Sigmoid colon (tissue), 7 donors: Measurements from ENCODE around the gene ZNF512. TPM values are rescaled to one million over a fixed set of nuclear protein-coding genes. Genes with fewer than 3 reads are reported as not detected.

ENCODE experiments used
- DNase-seq: peaks from one replicate; pipeline ENCODE4 v3.0.0-alpha.2; 2019
- H3K27ac ChIP-seq, 4 donors: fragments of 200-600 bp; sonication (generic); one replicate each; pipeline ENCODE4 v1.5.1; 2016 to 2019; ENCODE audit warnings: mild to moderate bottlenecking in 1 of 4
- H3K27me3 ChIP-seq, 3 donors: fragments of 200-600 bp; sonication (generic); one replicate each; pipeline ENCODE4 v1.5.1; 2019; ENCODE audit warnings: mild to moderate bottlenecking in 1 of 3
- H3K36me3 ChIP-seq, 4 donors: fragments of 200-600 bp; sonication (generic); one replicate each; pipeline ENCODE4 v1.5.1; 2016 to 2019
- H3K4me1 ChIP-seq, 4 donors: fragments of 200-600 bp; sonication (generic); one replicate each; pipeline ENCODE4 v1.5.1; 2017 to 2019
- H3K4me3 ChIP-seq, 4 donors: fragments of 200-600 bp; sonication (generic); one replicate each; pipeline ENCODE4 v1.5.1; 2017 to 2019; ENCODE audit warnings: mild to moderate bottlenecking in 2 of 4, moderate library complexity in 1 of 4
- H3K9me3 ChIP-seq, 4 donors: fragments of 200-600 bp in 3 of 4; sonication (generic) in 3 of 4; one replicate each; pipeline versions ENCODE4 v1.5.1 to v1.6.1; 2013 to 2019
- CTCF ChIP-seq, 4 experiments: fragments of 450-650 bp in 3 of 4; fragments of 200-600 bp in 1 of 4; IDR thresholded peaks; one replicate each; pipeline ENCODE4 v1.5.1; 2016 to 2019; ENCODE audit warnings: antibody characterized with exemption in 4 of 4, mild to moderate bottlenecking in 3 of 4, moderate library complexity in 2 of 4
- EP300 ChIP-seq, 4 donors: sonication (generic); formaldehyde crosslinking; IDR thresholded peaks; one replicate each; pipeline ENCODE4 v1.6.1; 2017; ENCODE audit warnings: antibody characterized with exemption in 4 of 4
- POLR2A ChIP-seq, 2 donors: fragments of 450-650 bp; IDR thresholded peaks; one replicate each; pipeline ENCODE4 v1.6.1; 2016; ENCODE audit warnings: antibody characterized with exemption in 2 of 2, mild to moderate bottlenecking in 2 of 2, moderate library complexity in 2 of 2
- POLR2AphosphoS5 ChIP-seq, 4 donors: sonication (generic); formaldehyde crosslinking; IDR thresholded peaks; one replicate each; pipeline ENCODE4 v1.6.1; 2017; ENCODE audit warnings: antibody characterized with exemption in 4 of 4
- WGBS, 2 donors: extraction: QIAGEN DNeasy Blood & Tissue Kit; methylation state at CpG; one replicate each; pipeline ENCODE4 v1.1.7; 2013; 5-methylcytosine and 5-hydroxymethylcytosine counted together
- intact Hi-C: fragments of 100-400 bp; cut with DNase I; formaldehyde crosslinking; loops from one replicate; pipeline ENCODE4 v1.15.1; 2023
- polyA plus RNA-seq, 3 donors: library from polyadenylated mRNA; stranded (reverse); fragments of 200-250 nt; gene quantifications; one replicate each; pipeline ENCODE4 v1.2.3, GENCODE V29; 2013
- total RNA-seq, 4 donors: library from RNA; depleted of rRNA; stranded (reverse); fragments of >200 nt; gene quantifications; one replicate each; pipeline ENCODE4 v1.1.0, GENCODE V29; 2016
- donor health status: healthy with polysubstance abuse.
- donor health status: Bipolar disorder and iron deficiency.
- donor health status: healthy.

The ZNF512 gene
- total and polyA plus RNA-seq, 7 donors, result 3.9 to 44.3 (median 30.7) TPM

GRCh38 chr2:27606611-27607010 lies 23.8 kb downstream of the ZNF512 start:
- Histone ChIP-seq H3K4me1 (no peaks in the 10 kb centered on the region), H3K36me3 (peaks cover 22 to 94% (median 28%) of the 10 kb centered on the region in 4 donors), H3K9me3 (no peaks in the 10 kb centered on the region), H3K4me3 (no peak overlapping the region), H3K27ac (no peak overlapping the region), H3K27me3 (no peaks in the 10 kb centered on the region)
- no peak for DNase-seq
- intact Hi-C loops, result no loop called here
- WGBS, 2 donors, result 92 to 95% methylated on average over 2 of the region's 2 CpGs
- TF ChIP-seq EP300 (IDR thresholded peaks at IDR 0.05), result no peak
- no peak for TF ChIP-seq CTCF (IDR thresholded peaks at IDR 0.05)
- TF ChIP-seq POLR2AphosphoS5 (IDR thresholded peaks at IDR 0.05), result no peak
- no peak for TF ChIP-seq POLR2A (IDR thresholded peaks at IDR 0.05)

GRCh38 chr2:27613985-27614384 lies 31.1 kb downstream of the ZNF512 start:
- WGBS, 2 donors, result 25 to 66% methylated on average over 2 of the region's 2 CpGs
- no peaks in the 10 kb centered on the region for H3K4me1 ChIP-seq
- no peak overlapping the region for H3K27ac ChIP-seq
- H3K27me3 ChIP-seq, result no peaks in the 10 kb centered on the region
- peaks cover 8 to 80% (median 38%) of the 10 kb centered on the region in 4 donors for H3K36me3 ChIP-seq
- TF ChIP-seq POLR2A (IDR thresholded peaks at IDR 0.05) (no peak), CTCF (IDR thresholded peaks at IDR 0.05) (no peak), EP300 (IDR thresholded peaks at IDR 0.05) (no peak), POLR2AphosphoS5 (IDR thresholded peaks at IDR 0.05) (no peak)
- intact Hi-C loops, result no loop called here
- no peak overlapping the region for H3K4me3 ChIP-seq
- no peaks in the 10 kb centered on the region for H3K9me3 ChIP-seq
- no peak for DNase-seq

DNA sequence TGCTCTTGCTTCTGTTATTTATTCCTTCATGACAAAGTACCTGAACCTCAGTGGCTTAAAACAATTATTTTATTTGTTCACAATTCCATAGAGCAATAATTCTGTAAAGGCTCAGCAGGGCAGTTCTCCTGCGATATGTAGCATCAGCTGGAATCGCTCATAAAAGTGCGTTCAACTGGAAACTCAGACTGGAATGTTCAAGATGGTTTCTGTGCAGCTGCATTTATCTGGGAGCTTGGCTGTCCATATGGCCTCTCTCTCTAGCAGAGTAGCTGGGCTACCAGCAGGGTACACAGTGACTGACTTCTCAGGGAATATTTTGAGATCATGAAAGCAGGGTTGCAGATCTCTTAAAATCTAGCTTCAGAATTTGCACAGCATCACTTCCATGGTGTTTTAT lies 32.5 kb downstream of the ZNF512 start:
- Histone ChIP-seq H3K36me3 (peaks cover 8 to 82% (median 39%) of the 10 kb centered on the region in 4 donors), H3K27ac (no peak overlapping the region), H3K9me3 (no peaks in the 10 kb centered on the region), H3K4me1 (no peaks in the 10 kb centered on the region), H3K4me3 (no peak overlapping the region), H3K27me3 (no peaks in the 10 kb centered on the region)
- DNase-seq, result no peak
- 98 to 100% methylated on average over 3 of the region's 3 CpGs for WGBS, 2 donors
- intact Hi-C loops, result no loop called here
- TF ChIP-seq EP300 (IDR thresholded peaks at IDR 0.05), result no peak
- TF ChIP-seq CTCF (IDR thresholded peaks at IDR 0.05), result no peak
- TF ChIP-seq POLR2AphosphoS5 (IDR thresholded peaks at IDR 0.05), result no peak
- no peak for TF ChIP-seq POLR2A (IDR thresholded peaks at IDR 0.05)

- whole genome bisulfite sequencing, 2 donors, result 82 to 85% methylated on average over 1 of the region's 1 CpG
- DNase-seq, result no peak
- H3K4me1 ChIP-seq, result no peaks in the 10 kb centered on the region
- no peaks in the 10 kb centered on the region for H3K27me3 ChIP-seq
- TF ChIP-seq POLR2A (IDR thresholded peaks at IDR 0.05), result no peak
- no peak for TF ChIP-seq POLR2AphosphoS5 (IDR thresholded peaks at IDR 0.05)
- no peak for TF ChIP-seq CTCF (IDR thresholded peaks at IDR 0.05)
- no peak overlapping the region for H3K4me3 ChIP-seq
- H3K27ac ChIP-seq, result no peak overlapping the region
- intact Hi-C loops, result no loop called here
- H3K9me3 ChIP-seq, result no peaks in the 10 kb centered on the region
- H3K36me3 ChIP-seq, result peaks cover 15 to 79% (median 39%) of the 10 kb centered on the region in 4 donors
Measured at GRCh38 chr2:27621524-27621923, 38.7 kb downstream of the ZNF512 start.

DNA sequence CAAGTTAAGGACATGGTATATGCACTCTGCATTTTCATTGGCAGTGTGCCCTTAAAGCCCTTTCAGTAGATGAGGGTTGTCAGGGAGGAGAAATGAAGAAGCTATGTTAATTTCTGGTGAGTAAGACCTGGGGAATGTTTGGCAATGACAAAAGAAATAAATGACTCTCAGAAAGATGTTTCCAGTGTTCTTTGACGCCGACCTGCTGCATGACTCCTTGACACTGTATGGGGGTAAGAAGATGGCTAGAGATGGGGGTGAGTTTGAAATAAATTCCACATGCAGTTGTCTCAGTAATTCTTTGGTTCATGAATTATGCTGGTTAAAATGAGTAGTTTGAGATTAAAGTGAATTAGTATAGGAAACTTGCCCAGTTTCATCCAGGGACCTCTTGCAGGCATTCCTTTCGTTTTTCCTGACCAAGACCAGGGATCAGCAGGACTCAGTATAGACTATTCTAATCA lies 40.1 kb downstream of the ZNF512 start:
- Histone ChIP-seq H3K4me1 (peaks cover 0 to 10% (median 4%) of the 10 kb centered on the region in 4 donors), H3K27me3 (no peaks in the 10 kb centered on the region), H3K9me3 (no peaks in the 10 kb centered on the region), H3K27ac (no peak overlapping the region), H3K36me3 (peaks cover 7 to 64% (median 26%) of the 10 kb centered on the region in 4 donors), H3K4me3 (no peak overlapping the region)
- TF ChIP-seq POLR2A (IDR thresholded peaks at IDR 0.05) (no peak), POLR2AphosphoS5 (IDR thresholded peaks at IDR 0.05) (no peak), EP300 (IDR thresholded peaks at IDR 0.05) (no peak), CTCF (IDR thresholded peaks at IDR 0.05) (no peak)
- intact Hi-C loops, result no loop called here
- no peak for DNase-seq
- WGBS, 2 donors, result 90 to 93% methylated on average over 3 of the region's 3 CpGs
